ENCODE results near the gene CRTAP.
"Not testable (repeated sequence)": the region's sequence is repeated elsewhere in the genome, so short reads cannot be mapped to it uniquely, and the experiment has no call there.

CRTAP gene

GRCh38 chr3:33100229-33100628 lies 13.6 kb upstream of the CRTAP start:
- DNase-seq = no peak

GRCh38 chr3:33103034-33103433 lies 10.8 kb upstream of the CRTAP start:
- no peak for DNase-seq

- DNase-seq = no peak
Observed at GRCh38 chr3:33103480-33103879, 10.3 kb upstream of the CRTAP start.

- DNase-seq = no peak
Observed at GRCh38 chr3:33104803-33105202, 9.0 kb upstream of the CRTAP start.

- no peak for DNase-seq
Observed at GRCh38 chr3:33105341-33105948, 8.4 kb upstream of the CRTAP start.

GRCh38 chr3:33106854-33107253 lies 7.0 kb upstream of the CRTAP start:
- not testable (repeated sequence) for DNase-seq

- DNase-seq = no peak
Observed at GRCh38 chr3:33111581-33111980, 2.2 kb upstream of the CRTAP start.

- DNase-seq = no peak
Observed at GRCh38 chr3:33114622-33115023, 809 bp downstream of the CRTAP start.

GRCh38 chr3:33115024-33115768 lies 1.4 kb downstream of the CRTAP start:
- DNase-seq = no peak

GRCh38 chr3:33117461-33117860 lies 3.6 kb downstream of the CRTAP start:
- DNase-seq = no peak

GRCh38 chr3:33119891-33120290 lies 6.1 kb downstream of the CRTAP start:
- no peak for DNase-seq

- no peak for DNase-seq
Observed at GRCh38 chr3:33122991-33123390, 9.2 kb downstream of the CRTAP start.

GRCh38 chr3:33124638-33125037 lies 10.8 kb downstream of the CRTAP start:
- no peak for DNase-seq

GRCh38 chr3:33125840-33126239 lies 12.0 kb downstream of the CRTAP start:
- DNase-seq = no peak

GRCh38 chr3:33128706-33129105 lies 14.9 kb downstream of the CRTAP start:
- no peak for DNase-seq

GRCh38 chr3:33130144-33130543 lies 16.3 kb downstream of the CRTAP start:
- no peak for DNase-seq

- DNase-seq = no peak
Observed at GRCh38 chr3:33131331-33132018, 17.7 kb downstream of the CRTAP start.

- DNase-seq = no peak
Observed at GRCh38 chr3:33132019-33132360, 18.2 kb downstream of the CRTAP start.

- no peak for DNase-seq
Observed at GRCh38 chr3:33134026-33134625, 20.3 kb downstream of the CRTAP start.

GRCh38 chr3:33137691-33138090 lies 23.9 kb downstream of the CRTAP start:
- no peak for DNase-seq

- DNase-seq = not testable (repeated sequence)
Observed at GRCh38 chr3:33139006-33139623, 25.3 kb downstream of the CRTAP start.

- DNase-seq = no peak
Observed at GRCh38 chr3:33139996-33140395, 26.2 kb downstream of the CRTAP start.

- DNase-seq = no peak
Observed at GRCh38 chr3:33141006-33141405, 27.2 kb downstream of the CRTAP start.
